HUES6 (cell line): ENCODE results near the gene MTMR10.

Experiments
- H3K27ac ChIP-seq: 2 replicates; pipeline ENCODE4 v1.7.0; 2013; ENCODE audit warnings: low read depth, mild to moderate bottlenecking, low read length, inconsistent platforms
- H3K27me3 ChIP-seq: 2 replicates; pipeline ENCODE4 v1.6.1; 2013; ENCODE audit warnings: low read length; ENCODE audit not compliant: control insufficient read depth, insufficient read depth
- H3K36me3 ChIP-seq: 2 replicates; pipeline ENCODE4 v1.6.1; 2013; ENCODE audit warnings: low read length; ENCODE audit not compliant: control insufficient read depth, insufficient read depth
- H3K4me1 ChIP-seq: 2 replicates; pipeline ENCODE4 v1.6.1; 2013; ENCODE audit warnings: low read length; ENCODE audit not compliant: control insufficient read depth, insufficient read depth
- H3K4me3 ChIP-seq: 2 replicates; pipeline ENCODE4 v1.5.1; 2013; ENCODE audit warnings: low read depth, low read length
- H3K9ac ChIP-seq: one replicate; pipeline ENCODE4 v1.6.1; 2013; ENCODE audit warnings: mild to moderate bottlenecking, low read length
- H3K9me3 ChIP-seq: 2 replicates; pipeline ENCODE4 v1.6.1; 2013; ENCODE audit warnings: low read depth, low read length; ENCODE audit not compliant: control insufficient read depth, insufficient read depth

Gene MTMR10

DNA sequence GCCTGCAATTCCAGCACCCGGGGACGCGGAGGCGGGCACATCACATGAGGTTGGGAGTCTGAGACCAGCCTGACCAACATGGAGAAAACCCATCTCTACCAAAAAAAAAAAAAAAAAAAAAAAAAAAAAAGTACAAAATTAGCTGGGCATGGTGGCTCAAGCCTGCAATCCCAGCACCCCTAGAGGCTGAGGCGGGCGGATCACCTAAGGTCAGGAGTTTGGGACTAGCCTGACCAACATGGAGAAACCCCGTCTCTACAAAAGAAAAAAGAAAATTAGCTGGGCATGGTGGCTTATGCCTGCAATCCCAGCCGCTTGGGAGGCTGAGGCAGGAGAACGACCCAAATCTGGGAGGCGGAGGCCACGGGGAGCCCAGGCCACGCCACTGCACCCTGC, 95.2 kb downstream of the MTMR10 start:
- Histone ChIP-seq H3K27ac (no peak overlapping the region), H3K27me3 (no peaks in the 10 kb centered on the region), H3K36me3 (no peaks in the 10 kb centered on the region), H3K9ac (no peak overlapping the region), H3K9me3 (no peaks in the 10 kb centered on the region), H3K4me3 (no peak overlapping the region), H3K4me1 (peaks cover 6% of the 10 kb centered on the region; the same call in 1 of the 2 replicates)

DNA sequence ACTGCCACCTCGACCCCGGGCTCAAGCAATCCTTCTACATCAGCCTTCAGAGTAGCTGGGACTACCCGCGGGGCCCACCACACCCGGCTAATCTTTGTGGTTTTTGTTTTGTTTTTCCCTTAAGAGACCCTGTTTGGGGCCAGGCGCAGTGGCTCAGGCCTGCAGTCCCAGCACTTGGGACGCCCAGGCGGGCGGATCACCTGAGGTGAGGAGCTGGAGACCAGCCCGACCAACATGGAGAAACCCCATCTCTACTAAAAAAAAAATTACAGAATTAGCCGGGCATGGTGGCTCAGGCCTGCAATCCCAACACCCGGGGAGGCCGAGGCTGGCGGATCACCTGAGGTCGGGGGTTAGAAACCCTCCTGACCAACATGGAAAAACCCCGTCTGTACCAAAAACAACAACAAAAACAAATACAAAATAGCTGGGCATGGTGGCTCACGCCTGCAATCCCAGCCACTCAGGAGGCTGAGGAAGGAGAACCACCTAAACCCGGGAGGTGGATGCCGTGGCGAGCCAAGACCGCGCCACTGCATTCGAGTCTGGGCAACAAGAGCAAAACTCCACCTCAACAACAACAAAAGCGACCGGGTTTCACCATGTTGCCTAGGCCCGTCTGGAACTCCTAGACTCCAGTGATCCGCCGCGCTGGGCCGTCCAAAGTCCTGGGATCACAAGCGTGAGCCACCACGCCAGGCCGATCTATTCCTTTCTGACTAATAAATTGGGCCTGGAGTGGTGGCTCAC, 95.8 kb downstream of the MTMR10 start:
- H3K9ac ChIP-seq: no peak overlapping the region
- H3K36me3 ChIP-seq: no peaks in the 10 kb centered on the region
- H3K27me3 ChIP-seq: no peaks in the 10 kb centered on the region
- no peaks in the 10 kb centered on the region for H3K9me3 ChIP-seq
- peaks cover 6% of the 10 kb centered on the region; the same call in 1 of the 2 replicates for H3K4me1 ChIP-seq
- no peak overlapping the region for H3K4me3 ChIP-seq
- H3K27ac ChIP-seq: no peak overlapping the region

DNA sequence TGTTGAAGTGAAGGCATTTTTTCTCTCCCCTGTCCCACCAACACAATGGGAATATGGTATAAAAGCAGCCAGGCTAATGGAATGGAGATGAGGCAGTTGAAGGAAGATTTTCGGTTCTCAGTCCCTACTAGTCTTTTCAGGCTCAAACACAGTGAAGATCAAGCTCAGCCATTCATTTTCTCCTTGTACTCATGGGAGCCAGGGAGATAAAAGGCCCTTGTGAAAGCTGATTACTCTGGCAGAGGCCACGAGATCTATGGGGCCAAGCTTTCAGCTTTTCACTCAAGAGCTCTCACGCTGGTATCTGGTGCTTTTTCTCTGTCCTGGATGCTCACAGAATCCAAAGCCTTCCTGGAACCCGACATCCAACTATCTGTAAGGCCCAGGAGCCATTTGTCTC, 102.2 kb downstream of the MTMR10 start:
- no peak overlapping the region for H3K4me3 ChIP-seq
- H3K9me3 ChIP-seq: no peaks in the 10 kb centered on the region
- no peak overlapping the region for H3K27ac ChIP-seq
- H3K9ac ChIP-seq: no peak overlapping the region
- no peaks in the 10 kb centered on the region for H3K36me3 ChIP-seq
- no peaks in the 10 kb centered on the region for H3K4me1 ChIP-seq
- no peaks in the 10 kb centered on the region for H3K27me3 ChIP-seq
